NCI-H1417 treated with DMSO at 0.1 percent for 48 hours (cell line): ENCODE measurements around the gene TMEFF2.
"Not testable (repeated sequence)": the region's sequence is repeated elsewhere in the genome, so short reads cannot be mapped to it uniquely, and the experiment has no call there.

Experiments used
- DNase-seq: peaks from one replicate; lab custom pipeline; 2025; lab: John Stamatoyannopoulos, UW

Gene TMEFF2

GRCh38 chr2:192130312-192130711 lies 64.4 kb downstream of the TMEFF2 start:
- not testable (repeated sequence) for DNase-seq

- DNase-seq: no peak
Measured at GRCh38 chr2:192128655-192129054, 66.1 kb downstream of the TMEFF2 start.

GRCh38 chr2:192127434-192127833 lies 67.3 kb downstream of the TMEFF2 start:
- DNase-seq: no peak

GRCh38 chr2:192126912-192127311 lies 67.8 kb downstream of the TMEFF2 start:
- peak; percentile 15 for DNase-seq

- DNase-seq: no peak
Measured at GRCh38 chr2:192126426-192126825, 68.3 kb downstream of the TMEFF2 start.

- no peak for DNase-seq
Measured at GRCh38 chr2:192124571-192124970, 70.2 kb downstream of the TMEFF2 start.

GRCh38 chr2:192123847-192124246 lies 70.9 kb downstream of the TMEFF2 start:
- DNase-seq: no peak

GRCh38 chr2:192122946-192123345 lies 71.8 kb downstream of the TMEFF2 start:
- DNase-seq: no peak

GRCh38 chr2:192122141-192122540 lies 72.6 kb downstream of the TMEFF2 start:
- no peak for DNase-seq

GRCh38 chr2:192119536-192119935 lies 75.2 kb downstream of the TMEFF2 start:
- DNase-seq: no peak

GRCh38 chr2:192117705-192118104 lies 77.0 kb downstream of the TMEFF2 start:
- DNase-seq: no peak

- not testable (repeated sequence) for DNase-seq
Measured at GRCh38 chr2:192111536-192111935, 83.2 kb downstream of the TMEFF2 start.

GRCh38 chr2:192099742-192100141 lies 95.0 kb downstream of the TMEFF2 start:
- DNase-seq: no peak

GRCh38 chr2:192098814-192099491 lies 95.8 kb downstream of the TMEFF2 start:
- no peak for DNase-seq

GRCh38 chr2:192091476-192091875 lies 103.3 kb downstream of the TMEFF2 start:
- DNase-seq: no peak

- DNase-seq: no peak
Measured at GRCh38 chr2:192090911-192091310, 103.8 kb downstream of the TMEFF2 start.

- DNase-seq: no peak
Measured at GRCh38 chr2:192087398-192087958, 107.3 kb downstream of the TMEFF2 start.

GRCh38 chr2:192082121-192082520 lies 112.6 kb downstream of the TMEFF2 start:
- no peak for DNase-seq

GRCh38 chr2:192080096-192080495 lies 114.6 kb downstream of the TMEFF2 start:
- not testable (repeated sequence) for DNase-seq

GRCh38 chr2:192073878-192074277 lies 120.9 kb downstream of the TMEFF2 start:
- DNase-seq: no peak

- no peak for DNase-seq
Measured at GRCh38 chr2:192072778-192073177, 122.0 kb downstream of the TMEFF2 start.

GRCh38 chr2:192072261-192072660 lies 122.5 kb downstream of the TMEFF2 start:
- DNase-seq: no peak

GRCh38 chr2:192070099-192070498 lies 124.6 kb downstream of the TMEFF2 start:
- no peak for DNase-seq

GRCh38 chr2:192069417-192069816 lies 125.3 kb downstream of the TMEFF2 start:
- DNase-seq: no peak
